ENCODE results near the gene ABHD10.
A peak's percentile ranks its signal among the peaks of the same experiment; 100 is the strongest.

Gene ABHD10

DNA sequence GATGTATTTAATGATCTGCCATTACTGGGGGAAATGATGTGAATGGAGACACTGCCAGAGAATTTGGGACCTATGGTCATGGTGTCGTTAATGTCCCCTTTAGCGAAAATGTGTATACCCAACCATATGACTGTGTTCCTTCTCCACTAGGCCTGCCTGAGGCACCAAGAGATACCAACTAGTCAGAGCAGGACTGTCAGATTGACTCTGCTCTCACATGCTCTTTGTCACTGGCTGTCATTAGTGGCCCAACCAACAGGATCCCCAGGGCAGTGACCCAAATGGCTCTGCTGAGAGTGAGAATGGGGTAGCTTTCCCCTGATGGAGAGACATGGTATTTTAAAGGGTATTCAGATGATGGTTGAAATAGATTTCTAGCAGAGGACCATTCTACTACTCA, 22.7 kb downstream of the ABHD10 start:
- peak; percentile 59 for DNase-seq (ENCODE audit: low spot score)

DNA sequence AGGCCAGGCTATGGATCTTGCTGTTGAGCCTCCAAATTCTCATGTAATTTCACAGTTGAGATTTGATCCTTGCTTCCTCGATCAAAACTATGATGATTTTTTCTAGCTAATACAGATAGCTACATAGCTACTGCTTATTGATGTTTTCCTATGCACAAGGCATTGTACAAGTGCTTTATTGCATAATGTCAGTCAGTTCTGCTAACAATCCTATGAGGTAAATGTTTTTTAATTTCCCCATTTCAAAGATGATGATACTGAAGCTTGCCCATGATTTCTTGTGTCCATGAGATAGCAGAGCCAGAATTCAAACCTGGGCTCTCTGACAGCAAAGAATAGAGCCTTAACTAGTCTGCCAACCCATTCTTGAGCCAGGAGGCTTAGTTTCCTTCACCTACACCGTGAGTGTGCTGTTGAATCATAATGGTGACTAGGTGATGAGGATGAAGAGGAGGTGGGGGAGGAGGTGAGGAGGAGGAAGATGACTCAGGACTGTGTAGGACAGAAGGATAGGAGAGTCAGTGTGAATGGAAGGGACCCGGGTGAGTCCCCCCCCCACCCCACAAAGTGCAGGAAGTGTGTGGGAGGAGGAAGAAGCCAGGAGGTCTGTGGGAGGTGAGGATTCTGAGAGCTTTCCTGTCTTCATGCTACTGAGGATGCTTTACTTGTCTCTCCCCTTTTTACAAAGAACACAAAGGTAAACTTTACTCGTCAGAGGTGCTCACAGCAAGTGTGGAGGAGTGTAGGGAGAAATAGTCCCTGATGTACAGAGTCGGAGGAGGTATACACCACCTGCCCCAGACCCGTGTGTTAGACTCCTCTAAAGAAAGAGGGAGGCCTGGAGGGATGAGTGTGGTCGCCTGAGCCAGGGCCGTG, 23.5 kb downstream of the ABHD10 start:
- no peak for DNase-seq (ENCODE audit: low spot score)

DNA sequence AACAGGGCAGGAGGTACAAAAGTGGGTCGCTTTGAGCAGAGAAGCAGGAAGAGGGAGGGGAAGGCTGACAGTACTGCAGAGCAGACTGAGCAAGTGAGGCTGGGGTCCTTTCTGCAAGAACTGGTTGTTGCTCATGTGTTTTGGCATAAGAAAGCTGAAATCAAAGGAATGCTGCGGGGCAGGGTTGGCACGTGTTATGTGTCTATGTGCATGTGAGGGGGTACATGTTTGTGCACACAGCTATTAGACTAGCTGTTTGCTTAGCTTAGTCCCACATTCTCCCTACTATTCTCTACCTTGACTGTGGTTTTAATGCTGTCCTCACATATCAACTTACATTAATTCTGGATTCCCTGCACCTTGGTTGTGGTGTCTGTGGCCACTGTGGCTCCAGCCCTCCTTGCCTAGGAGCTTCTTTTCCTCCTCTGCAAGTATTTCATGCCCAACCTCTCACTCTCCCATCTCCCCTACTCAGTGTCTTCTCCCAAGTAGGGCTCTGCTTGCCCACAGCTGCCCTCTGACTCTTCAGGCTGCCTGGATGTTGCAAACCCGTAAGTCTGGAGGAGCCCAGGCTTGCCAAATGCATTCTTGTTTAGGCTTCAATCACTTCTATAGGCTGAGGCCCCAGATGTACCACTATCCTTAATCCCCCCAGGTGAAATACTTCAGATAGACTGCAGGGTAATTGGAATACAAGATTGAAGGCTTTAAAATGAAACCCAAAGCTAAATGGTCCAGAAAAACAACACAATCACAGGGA, 24.7 kb downstream of the ABHD10 start:
- no peak for DNase-seq (ENCODE audit: low spot score)

DNA sequence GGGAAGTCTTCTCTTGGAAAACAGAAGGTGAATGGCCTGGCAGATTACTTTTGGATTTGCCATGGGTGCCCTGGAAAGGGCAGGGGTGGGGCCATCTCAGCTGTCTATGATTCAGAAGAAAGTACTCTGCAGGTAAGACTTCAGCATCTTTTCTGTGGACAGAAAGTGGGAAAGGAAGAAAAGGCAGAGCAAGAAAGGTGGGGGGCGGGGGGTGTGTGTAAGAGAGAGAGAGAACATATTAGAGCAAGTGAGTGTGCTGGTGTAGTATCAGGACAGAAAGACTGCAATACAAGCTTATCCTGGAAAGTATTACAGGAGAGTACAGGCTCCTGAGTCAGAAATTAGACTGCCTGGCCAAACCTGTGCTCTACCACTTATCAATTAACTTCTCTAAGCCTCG, 25.4 kb downstream of the ABHD10 start:
- DNase-seq (ENCODE audit: low spot score), result no peak

DNA sequence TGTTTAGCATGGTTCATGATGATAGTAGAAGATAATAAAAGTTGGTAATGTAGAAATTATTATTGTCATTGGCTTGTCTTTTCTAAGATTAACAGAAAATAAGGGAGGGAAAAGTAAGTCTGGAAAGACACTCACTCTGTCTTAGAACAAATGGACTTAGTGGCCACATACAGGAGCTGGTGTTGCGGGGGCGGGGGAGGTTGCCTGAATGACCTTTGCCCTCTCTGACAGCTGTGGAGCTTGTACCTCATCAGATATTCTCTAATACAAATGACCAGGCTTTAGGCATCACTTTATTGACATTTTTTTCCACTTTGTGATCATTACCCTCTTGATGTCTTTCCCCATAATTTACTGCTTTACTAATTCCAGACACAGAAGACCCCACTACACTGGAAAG, 25.8 kb downstream of the ABHD10 start:
- no peak for DNase-seq (ENCODE audit: low spot score)

DNA sequence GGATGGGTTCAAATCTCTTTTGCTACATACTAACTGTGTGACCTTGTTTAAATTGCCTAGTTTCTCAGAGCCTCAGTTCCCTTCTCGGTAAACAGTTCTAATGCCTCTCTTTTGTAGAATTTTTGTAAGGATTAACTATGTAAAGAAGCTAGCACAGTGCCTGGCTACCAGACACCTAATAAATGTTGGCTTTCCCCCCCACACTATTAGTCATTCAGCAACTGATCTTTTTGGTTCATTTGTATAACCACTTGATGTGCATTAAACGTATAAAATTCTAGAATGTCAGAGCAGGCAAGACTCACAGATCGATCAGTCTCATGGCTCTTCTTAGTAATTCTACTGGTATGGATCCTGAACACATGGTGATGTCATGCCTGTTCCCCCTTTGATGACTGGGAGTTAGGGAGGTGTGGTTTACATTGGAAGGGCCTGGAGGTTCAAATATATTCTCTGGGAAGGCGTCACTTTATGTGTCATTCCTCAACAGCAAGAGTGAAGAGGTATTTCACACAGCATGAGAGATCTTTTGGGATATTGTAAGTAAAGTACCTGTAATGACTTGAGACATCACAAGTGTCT, 26.4 kb downstream of the ABHD10 start:
- DNase-seq (ENCODE audit: low spot score), result no peak

DNA sequence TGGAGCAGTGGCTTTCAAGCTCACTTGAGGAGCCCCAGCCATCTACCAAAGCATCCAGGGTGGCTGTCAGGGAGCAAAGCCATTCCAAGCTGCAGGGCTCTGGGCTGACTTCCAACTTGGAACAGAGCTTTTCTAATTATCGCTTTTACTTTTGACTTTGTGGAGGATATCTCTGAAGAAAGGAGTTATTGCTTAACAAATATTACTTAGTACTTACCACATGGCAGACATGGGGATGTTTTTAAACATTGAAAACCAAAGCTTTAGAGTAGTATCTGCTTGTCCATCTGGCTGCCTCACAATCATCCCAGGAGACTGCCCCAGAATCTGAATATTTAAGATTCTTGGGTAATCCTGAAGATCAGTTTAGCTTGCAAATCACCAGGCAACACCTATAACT, 28.8 kb downstream of the ABHD10 start:
- peak; percentile 37 for DNase-seq (ENCODE audit: low spot score)

DNA sequence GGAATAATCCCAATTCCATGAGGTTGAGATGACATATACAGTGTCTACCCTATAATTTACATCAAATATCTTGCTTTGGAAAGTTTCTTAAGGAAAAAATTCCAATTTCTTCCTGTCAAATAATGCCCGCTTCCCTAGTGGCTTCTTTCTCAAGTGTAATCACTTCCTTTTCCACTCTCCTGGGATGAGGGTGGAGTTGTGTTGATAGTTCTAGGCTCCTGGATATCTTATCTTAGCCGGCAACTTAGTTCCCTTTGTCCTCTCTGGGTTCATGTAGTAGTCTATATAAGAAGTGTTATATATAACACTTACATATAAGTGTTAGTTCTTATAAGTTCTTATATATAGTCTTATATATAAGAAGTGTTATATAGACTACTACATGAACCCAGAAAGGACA, 30.8 kb downstream of the ABHD10 start:
- no peak for DNase-seq (ENCODE audit: low spot score)

DNA sequence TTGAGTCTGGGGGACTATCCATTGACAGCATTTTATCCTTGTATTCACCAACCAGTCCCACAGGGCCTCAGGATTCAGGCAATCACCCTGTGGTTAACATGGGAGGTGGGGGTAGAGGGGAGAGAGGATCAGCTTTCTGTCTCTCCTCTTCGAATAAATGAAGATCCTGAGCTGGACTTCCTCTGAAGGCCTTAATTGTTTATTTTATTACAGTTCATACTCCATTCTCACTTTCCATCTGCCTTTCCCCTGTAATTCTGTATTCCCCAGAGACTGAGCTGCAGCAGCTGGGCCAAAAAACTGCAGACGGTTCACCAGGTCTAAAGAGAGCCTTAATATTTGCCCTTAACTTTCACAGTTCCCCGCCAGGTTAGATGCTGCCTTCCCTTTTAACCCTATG, 31.8 kb downstream of the ABHD10 start:
- DNase-seq (ENCODE audit: low spot score), result no peak

DNA sequence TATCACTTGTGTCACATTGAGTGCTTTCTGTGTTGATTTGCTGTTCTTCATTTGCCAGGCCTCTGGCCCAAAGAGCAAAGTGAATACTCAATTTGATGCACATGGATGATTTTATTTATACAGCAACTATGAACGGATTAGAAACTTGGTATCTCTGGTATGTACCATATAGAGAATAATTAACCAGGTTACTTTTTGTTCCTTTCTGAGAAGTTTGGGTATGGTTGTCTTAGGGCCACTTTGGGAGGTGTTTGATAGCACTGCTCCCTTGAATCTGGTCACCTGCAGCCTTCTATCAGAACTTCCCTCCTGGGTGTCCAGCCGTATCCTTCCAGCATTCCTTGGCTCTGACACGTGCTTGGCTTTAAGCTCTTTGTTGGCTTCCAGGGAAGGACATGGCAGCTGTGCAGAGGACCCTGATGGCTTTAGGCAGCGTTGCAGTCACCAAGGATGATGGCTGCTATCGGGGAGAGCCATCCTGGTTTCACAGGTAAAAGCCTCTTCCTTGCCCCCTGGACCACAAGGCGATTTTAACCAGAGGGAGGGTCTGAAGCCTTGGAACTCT, 32.6 kb downstream of the ABHD10 start:
- DNase-seq (ENCODE audit: low spot score), result no peak

DNA sequence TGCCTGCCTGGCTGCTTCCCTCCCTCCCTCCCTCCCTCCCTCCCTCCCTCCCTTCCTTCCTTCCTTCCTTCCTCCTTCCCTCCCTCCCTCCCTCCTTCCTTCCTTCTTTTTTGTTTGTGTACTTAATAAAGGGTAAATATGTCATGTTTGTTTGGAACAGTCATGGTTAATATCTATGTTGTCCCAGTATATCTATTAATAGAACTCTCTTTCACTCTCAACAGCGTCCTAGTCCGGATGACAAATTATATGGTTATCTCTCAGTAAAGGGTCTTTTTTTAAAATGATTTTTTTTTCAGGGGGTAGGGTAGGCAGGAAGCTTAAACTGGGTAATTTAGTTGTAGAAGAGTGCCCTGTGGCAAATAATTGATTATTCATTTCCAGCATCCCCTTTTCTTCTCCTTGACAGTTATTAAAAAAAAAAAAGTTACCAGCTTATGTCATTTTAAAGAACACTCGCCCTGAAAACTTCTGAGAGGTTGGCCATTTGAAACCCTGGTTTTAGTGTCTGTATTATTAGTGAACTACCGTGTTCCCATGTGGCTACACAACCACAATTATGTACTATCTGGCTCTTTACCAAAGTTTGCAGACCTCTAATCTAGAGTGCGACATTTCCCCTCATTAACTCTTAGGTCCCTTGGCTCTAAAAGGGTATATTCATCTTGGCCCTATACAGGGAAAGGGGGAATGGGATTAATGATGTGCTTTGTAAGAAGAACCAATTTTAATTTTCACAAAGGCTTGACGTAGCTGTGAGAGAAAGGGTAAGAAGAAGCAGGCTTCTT, 33.6 kb downstream of the ABHD10 start:
- no peak for DNase-seq (ENCODE audit: low spot score)

DNA sequence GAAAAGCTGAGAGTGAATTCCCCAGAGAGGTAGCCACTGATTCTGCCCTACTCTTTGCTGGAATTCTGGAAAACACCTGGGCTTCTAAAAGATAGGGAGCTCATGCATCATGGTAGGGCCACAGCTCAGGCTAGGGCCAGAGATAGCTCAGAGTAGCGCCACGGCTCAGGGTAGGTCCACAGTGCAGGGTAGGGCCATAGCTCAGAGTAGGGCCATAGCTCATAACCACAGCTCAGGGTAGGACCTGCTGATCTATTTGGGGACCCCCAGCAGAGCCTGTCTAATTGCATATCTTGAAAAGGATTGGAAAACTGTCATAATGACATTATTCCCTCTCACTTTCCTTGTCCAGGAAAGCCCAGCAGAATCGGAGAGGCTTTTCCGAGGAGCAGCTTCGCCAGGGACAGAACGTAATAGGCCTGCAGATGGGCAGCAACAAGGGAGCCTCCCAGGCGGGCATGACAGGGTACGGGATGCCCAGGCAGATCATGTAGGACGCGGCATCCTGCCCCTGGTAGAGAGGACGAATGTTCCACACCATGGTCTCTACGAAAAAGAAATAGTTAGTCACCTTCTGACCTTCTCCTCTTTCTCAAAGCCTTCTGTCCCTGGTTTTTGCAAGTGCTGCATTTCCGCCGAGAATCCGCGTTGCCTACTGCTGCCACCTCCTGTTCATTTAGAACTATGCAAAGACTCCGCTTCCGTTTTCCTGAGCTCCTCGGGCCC, 34.4 kb downstream of the ABHD10 start:
- DNase-seq (ENCODE audit: low spot score), result peak; percentile 89

DNA sequence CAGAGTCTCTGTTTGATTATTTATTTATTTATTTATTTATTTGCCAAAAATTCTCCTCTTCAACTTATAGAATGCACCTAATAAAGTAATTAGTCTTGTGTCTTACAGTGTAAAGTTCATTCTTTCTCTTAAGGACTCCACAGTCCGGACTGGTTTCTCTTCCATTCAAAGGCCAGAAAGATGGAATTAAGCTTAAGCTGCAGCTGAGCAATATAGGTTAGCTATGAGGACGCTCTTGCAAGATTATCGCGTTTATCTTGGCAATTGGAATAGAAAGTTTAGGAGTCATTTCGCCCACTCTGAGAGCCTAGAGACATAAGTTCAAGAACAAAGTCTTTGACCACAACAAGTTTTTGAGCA, 34.9 kb downstream of the ABHD10 start:
- no peak for DNase-seq (ENCODE audit: low spot score)

DNA sequence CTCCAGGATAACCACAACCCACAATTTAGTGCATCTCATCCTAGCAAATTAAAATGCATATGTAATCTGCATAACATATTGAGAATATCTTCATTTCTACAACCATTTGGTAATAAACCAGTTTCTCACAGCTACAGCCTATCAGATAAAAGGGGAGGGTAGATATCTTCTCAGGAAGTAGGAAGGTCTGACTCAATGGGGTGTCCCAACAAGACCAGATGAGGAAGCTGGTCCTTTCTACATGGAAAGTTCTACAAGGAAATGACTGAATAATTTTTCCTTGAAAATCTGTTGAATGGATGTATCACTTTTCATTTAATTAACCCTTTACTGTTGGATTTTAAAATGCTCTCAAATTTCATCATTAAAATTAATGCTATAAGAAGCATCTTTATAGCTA, 38.3 kb downstream of the ABHD10 start:
- no peak for DNase-seq (ENCODE audit: low spot score)

DNA sequence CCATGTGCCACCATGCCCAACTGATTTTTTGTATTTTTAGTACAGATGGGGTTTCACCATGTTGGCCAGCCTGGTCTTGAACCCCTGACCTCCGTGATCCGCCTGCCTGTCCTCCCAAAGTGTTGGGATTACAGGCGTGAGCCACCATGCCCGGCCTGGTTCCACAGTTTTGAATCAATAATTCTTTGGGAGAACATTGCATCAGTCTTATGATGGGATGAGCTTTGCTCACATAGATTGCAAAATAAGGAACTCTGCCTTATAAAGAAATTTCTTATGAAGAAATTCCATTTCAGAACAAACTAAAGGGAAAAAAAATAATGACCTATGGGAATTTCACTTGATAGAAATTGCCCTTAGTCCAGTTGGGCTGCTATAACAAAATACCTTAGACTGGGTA, 39.9 kb downstream of the ABHD10 start:
- no peak for DNase-seq (ENCODE audit: low spot score)

DNA sequence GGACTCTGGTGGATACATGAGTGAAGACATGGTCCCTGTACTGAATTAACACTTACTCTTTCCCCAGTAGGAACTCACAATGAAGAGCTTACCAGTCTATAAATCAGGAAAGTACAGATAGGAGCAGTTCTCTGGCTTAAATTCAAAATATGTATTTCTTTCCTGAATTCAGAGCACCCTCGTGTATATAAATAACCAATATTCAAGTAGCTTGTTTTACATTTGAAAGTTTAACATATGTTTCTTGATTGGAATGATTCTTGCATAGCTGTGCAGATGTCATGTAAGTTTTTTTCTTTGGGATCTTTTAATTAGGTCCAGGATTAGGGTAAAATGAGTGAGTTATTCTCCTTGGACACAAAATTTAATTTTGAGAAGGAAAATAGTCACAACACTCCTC, 40.9 kb downstream of the ABHD10 start:
- DNase-seq (ENCODE audit: low spot score), result no peak

DNA sequence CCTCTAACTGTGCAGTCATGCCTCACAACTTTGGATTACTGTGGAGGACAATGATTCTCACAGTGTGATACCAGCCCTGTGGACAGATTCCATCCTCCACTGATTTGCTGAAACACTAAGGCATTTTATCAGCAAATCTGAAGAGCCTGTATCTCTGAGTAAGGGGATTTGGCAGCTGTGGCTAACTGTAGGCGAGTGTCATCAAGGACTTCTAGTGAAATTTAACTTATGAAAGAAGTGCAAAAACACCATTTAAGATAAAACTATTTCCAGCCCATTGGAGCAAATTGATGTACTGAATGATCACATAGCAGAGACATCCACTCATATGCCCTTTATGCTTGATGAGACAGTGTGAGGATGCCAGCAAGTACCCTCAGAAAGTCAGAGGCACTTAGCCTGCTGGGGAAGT, 41.9 kb downstream of the ABHD10 start:
- no peak for DNase-seq (ENCODE audit: low spot score)

DNA sequence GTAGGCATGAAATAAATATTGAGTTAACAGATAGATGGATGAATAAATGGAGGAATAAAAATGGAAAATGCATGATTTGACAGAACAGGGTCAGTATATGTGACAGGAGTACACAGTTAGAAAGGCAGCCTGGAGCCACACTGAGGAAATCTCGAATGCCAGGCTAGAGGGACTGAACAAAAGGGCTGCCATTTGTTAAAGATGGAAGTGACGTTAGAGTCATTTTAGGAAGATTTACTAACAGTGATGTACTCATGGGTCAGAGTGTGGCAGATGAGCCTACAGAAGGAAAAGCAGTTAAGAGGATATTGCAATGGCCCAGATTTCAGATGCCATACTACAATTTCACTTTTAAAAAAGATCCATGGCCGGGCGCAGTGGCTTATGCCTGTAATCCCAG, 48.3 kb downstream of the ABHD10 start:
- no peak for DNase-seq (ENCODE audit: low spot score)

DNA sequence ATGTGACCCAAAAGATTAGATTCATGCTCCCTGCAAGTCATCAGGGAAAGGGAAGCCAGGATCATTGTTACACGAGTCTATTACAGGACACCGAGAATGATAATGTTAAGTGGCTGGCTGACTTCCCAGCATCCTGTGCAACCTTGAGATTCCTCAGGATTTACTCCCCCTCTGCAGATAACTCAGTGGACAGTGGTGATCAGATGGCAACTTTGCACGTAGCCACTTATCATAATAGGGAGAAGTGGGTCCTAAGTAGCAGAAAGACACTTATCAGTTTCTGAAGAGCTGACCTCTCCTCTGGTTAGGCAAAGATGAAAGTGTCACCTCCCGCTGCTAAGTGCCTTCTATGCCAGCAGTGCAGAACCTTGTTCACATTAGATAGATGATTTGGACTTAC, 49.0 kb downstream of the ABHD10 start:
- DNase-seq (ENCODE audit: low spot score), result no peak

DNA sequence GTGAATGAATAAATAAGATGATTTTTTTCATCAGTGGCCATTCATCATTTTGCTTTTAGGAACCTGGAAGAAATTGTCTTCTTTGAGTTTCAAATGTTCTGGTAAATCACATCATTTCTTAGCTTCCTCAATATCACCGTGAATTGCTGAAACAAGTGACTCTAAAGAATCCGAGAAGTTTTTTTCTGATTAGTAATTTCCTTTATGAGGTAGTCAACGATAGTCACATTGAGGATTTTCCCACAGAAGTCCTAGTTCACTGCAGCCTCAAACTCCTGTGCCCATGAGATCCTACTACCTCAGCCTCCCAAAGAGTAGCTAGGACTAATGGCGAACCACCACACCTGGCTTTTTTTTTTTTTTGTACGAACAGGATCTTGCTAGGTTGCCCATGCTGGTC, 52.1 kb downstream of the ABHD10 start:
- DNase-seq (ENCODE audit: low spot score), result no peak

DNA sequence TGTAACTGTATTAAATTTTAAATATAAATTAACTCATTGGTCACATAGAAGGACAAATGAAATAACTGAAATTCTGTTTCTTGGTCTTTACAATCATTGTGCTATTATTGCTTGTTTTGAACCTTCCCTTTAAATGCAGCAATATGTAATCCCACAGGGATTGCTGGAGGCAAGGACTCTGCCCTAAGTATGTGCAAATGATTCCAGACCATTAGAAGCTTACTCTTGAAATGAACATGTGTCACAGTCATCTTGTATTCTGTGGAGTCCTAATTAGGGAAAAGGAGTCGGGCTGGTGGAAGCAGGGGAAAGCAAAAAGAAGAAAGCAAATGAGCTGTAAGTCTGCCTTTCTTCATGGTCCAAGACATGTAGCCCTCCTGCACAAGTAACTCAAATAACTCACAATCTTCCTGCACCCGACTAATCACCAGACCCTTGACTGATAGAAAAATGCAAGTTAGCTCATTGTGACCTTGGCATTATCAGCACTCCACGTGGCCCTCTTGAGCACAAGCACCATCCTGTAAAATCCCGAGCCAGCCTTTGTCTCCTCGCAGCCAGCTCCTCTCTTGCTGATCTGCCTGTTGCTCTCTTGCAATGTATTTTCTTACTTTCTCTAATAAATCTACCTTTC, 53.4 kb downstream of the ABHD10 start:
- DNase-seq (ENCODE audit: low spot score), result no peak

All from cerebellar cortex (tissue), 1 donor.